ENCODE data around the gene THAP10.

Gene THAP10

DNA sequence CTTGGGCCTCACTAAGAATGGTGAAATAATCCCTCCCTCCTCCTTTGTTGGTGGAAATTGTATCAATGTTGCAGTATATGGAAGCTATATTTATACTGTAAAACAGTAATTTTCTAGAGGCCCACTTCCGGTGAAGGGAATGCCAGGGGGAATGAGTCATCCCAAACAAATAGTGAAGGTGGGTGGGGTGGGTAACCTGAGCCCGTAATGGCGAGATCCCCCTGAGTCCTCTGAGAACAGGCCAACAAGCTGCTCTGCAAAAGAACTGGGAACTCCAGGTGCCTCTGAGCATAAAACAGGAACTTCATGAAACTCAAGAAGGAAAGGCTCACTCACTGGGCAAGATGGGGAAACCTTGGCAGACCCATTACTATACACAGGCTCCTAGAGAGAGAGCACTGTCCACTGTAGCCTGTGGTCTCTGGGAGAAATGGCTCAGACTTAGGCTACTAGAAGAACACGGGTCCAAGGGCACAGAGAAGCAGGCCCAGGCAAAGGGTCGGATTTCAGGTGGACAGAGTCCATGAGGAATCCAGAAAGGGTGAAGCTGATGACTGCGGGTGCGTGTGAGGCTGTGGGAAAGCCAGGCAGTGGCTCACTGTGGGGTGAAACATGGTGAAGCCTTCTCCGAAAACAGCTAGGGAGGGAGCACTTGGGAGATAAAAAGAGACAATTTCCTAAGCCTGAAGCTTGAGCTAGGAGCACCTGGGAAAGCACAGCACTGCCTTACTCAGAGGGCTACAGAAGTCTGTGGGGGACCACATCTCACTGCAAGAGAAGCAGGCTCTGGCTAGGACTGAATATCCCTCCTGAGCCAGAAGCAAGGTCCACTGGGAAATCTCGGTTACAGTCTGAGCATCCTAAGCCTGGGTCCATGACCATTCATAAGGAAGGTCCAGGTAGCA, 58.1 kb downstream of the THAP10 start (continued):
- TF ChIP-seq, protein P1, sequence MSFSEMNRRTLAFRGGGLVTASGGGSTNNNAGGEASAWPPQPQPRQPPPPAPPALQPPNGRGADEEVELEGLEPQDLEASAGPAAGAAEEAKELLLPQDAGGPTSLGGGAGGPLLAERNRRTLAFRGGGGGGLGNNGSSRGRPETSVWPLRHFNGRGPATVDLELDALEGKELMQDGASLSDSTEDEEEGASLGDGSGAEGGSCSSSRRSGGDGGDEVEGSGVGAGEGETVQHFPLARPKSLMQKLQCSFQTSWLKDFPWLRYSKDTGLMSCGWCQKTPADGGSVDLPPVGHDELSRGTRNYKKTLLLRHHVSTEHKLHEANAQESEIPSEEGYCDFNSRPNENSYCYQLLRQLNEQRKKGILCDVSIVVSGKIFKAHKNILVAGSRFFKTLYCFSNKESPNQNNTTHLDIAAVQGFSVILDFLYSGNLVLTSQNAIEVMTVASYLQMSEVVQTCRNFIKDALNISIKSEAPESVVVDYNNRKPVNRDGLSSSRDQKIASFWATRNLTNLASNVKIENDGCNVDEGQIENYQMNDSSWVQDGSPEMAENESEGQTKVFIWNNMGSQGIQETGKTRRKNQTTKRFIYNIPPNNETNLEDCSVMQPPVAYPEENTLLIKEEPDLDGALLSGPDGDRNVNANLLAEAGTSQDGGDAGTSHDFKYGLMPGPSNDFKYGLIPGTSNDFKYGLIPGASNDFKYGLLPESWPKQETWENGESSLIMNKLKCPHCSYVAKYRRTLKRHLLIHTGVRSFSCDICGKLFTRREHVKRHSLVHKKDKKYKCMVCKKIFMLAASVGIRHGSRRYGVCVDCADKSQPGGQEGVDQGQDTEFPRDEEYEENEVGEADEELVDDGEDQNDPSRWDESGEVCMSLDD (tag by site-specific recombination; IDR thresholded peaks at IDR 0.05): 0 out of 2 replicates have a peak, but pooled peaks have one; percentile 35
- no peak for TF ChIP-seq ZNF175 (tag by site-specific recombination; IDR thresholded peaks at IDR 0.05)
- TF ChIP-seq, protein P2, sequence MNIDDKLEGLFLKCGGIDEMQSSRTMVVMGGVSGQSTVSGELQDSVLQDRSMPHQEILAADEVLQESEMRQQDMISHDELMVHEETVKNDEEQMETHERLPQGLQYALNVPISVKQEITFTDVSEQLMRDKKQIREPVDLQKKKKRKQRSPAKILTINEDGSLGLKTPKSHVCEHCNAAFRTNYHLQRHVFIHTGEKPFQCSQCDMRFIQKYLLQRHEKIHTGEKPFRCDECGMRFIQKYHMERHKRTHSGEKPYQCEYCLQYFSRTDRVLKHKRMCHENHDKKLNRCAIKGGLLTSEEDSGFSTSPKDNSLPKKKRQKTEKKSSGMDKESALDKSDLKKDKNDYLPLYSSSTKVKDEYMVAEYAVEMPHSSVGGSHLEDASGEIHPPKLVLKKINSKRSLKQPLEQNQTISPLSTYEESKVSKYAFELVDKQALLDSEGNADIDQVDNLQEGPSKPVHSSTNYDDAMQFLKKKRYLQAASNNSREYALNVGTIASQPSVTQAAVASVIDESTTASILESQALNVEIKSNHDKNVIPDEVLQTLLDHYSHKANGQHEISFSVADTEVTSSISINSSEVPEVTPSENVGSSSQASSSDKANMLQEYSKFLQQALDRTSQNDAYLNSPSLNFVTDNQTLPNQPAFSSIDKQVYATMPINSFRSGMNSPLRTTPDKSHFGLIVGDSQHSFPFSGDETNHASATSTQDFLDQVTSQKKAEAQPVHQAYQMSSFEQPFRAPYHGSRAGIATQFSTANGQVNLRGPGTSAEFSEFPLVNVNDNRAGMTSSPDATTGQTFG (tag by site-specific recombination; IDR thresholded peaks at IDR 0.05; ENCODE audit: borderline replicate concordance): no peak
- TF ChIP-seq ZNF302 (tag by site-specific recombination; IDR thresholded peaks at IDR 0.05; ENCODE audit: low read depth): no peak
- TF ChIP-seq ZNF423 (tag by site-specific recombination; IDR thresholded peaks at IDR 0.05): no peak
- TF ChIP-seq KLF16 (tag by site-specific recombination; IDR thresholded peaks at IDR 0.05): peak; percentile 87
- 0 out of 2 replicates have a peak, but pooled peaks have one; percentile 2 for TF ChIP-seq ZNF768 (tag by site-specific recombination; IDR thresholded peaks at IDR 0.05)
- no peak for TF ChIP-seq ZBTB48 (tag by site-specific recombination; IDR thresholded peaks at IDR 0.05)
- TF ChIP-seq ZNF24 (tag by site-specific recombination; IDR thresholded peaks at IDR 0.05): peak; percentile 91
- TF ChIP-seq ZNF549 (tag by site-specific recombination; IDR thresholded peaks at IDR 0.05): no peak
- TF ChIP-seq IKZF3 (tag by site-specific recombination; IDR thresholded peaks at IDR 0.05): peak; percentile 58; the same call in 1 of the 2 replicates
- TF ChIP-seq ZNF169 (tag by site-specific recombination; IDR thresholded peaks at IDR 0.05): no peak
- TF ChIP-seq, protein P3, sequence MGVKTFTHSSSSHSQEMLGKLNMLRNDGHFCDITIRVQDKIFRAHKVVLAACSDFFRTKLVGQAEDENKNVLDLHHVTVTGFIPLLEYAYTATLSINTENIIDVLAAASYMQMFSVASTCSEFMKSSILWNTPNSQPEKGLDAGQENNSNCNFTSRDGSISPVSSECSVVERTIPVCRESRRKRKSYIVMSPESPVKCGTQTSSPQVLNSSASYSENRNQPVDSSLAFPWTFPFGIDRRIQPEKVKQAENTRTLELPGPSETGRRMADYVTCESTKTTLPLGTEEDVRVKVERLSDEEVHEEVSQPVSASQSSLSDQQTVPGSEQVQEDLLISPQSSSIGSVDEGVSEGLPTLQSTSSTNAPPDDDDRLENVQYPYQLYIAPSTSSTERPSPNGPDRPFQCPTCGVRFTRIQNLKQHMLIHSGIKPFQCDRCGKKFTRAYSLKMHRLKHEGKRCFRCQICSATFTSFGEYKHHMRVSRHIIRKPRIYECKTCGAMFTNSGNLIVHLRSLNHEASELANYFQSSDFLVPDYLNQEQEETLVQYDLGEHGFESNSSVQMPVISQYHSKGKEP (tag by site-specific recombination; IDR thresholded peaks at IDR 0.05): peak; percentile 80
- TF ChIP-seq ZNF654 (tag by site-specific recombination; IDR thresholded peaks at IDR 0.05; ENCODE audit: low read depth): no peak
- TF ChIP-seq GLIS2 (tag by site-specific recombination; IDR thresholded peaks at IDR 0.05): peak; percentile 62; the same call in 1 of the 2 replicates
- TF ChIP-seq, protein P4, sequence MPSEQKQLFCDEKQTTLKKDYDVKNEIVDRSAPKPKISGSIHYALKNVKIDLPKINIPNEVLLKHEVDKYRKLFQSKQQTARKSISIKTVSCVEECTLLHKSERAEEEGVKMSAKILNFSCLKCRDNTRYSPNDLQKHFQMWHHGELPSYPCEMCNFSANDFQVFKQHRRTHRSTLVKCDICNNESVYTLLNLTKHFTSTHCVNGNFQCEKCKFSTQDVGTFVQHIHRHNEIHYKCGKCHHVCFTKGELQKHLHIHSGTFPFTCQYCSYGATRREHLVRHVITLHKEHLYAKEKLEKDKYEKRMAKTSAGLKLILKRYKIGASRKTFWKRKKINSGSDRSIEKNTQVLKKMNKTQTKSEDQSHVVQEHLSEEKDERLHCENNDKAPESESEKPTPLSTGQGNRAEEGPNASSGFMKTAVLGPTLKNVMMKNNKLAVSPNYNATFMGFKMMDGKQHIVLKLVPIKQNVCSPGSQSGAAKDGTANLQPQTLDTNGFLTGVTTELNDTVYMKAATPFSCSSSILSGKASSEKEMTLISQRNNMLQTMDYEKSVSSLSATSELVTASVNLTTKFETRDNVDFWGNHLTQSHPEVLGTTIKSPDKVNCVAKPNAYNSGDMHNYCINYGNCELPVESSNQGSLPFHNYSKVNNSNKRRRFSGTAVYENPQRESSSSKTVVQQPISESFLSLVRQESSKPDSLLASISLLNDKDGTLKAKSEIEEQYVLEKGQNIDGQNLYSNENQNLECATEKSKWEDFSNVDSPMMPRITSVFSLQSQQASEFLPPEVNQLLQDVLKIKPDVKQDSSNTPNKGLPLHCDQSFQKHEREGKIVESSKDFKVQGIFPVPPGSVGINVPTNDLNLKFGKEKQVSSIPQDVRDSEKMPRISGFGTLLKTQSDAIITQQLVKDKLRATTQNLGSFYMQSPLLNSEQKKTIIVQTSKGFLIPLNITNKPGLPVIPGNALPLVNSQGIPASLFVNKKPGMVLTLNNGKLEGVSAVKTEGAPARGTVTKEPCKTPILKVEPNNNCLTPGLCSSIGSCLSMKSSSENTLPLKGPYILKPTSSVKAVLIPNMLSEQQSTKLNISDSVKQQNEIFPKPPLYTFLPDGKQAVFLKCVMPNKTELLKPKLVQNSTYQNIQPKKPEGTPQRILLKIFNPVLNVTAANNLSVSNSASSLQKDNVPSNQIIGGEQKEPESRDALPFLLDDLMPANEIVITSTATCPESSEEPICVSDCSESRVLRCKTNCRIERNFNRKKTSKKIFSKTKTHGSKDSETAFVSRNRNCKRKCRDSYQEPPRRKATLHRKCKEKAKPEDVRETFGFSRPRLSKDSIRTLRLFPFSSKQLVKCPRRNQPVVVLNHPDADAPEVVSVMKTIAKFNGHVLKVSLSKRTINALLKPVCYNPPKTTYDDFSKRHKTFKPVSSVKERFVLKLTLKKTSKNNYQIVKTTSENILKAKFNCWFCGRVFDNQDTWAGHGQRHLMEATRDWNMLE (tag by site-specific recombination; conservative IDR thresholded peaks at IDR 0.05; ENCODE audit: low read depth): peak; percentile 67
- TF ChIP-seq ZNF585B (tag by site-specific recombination; IDR thresholded peaks at IDR 0.05): no peak
- no peak for TF ChIP-seq ZNF223 (tag by site-specific recombination; IDR thresholded peaks at IDR 0.05)
- no peak for TF ChIP-seq ZNF596 (tag by site-specific recombination; IDR thresholded peaks at IDR 0.05)
- TF ChIP-seq ZNF571 (tag by site-specific recombination; IDR thresholded peaks at IDR 0.05): no peak
- TF ChIP-seq, protein P5, sequence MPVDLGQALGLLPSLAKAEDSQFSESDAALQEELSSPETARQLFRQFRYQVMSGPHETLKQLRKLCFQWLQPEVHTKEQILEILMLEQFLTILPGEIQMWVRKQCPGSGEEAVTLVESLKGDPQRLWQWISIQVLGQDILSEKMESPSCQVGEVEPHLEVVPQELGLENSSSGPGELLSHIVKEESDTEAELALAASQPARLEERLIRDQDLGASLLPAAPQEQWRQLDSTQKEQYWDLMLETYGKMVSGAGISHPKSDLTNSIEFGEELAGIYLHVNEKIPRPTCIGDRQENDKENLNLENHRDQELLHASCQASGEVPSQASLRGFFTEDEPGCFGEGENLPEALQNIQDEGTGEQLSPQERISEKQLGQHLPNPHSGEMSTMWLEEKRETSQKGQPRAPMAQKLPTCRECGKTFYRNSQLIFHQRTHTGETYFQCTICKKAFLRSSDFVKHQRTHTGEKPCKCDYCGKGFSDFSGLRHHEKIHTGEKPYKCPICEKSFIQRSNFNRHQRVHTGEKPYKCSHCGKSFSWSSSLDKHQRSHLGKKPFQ (tag by site-specific recombination; IDR thresholded peaks at IDR 0.05): no peak
- TF ChIP-seq, protein P6, sequence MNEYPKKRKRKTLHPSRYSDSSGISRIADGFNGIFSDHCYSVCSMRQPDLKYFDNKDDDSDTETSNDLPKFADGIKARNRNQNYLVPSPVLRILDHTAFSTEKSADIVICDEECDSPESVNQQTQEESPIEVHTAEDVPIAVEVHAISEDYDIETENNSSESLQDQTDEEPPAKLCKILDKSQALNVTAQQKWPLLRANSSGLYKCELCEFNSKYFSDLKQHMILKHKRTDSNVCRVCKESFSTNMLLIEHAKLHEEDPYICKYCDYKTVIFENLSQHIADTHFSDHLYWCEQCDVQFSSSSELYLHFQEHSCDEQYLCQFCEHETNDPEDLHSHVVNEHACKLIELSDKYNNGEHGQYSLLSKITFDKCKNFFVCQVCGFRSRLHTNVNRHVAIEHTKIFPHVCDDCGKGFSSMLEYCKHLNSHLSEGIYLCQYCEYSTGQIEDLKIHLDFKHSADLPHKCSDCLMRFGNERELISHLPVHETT (tag by site-specific recombination; IDR thresholded peaks at IDR 0.05): no peak
